CD4-positive, alpha-beta T cell (primary cell): ENCODE data around the gene MAML2. TPM values are rescaled to one million over a fixed set of nuclear protein-coding genes. Genes with fewer than 3 reads are reported as not detected.
A peak's percentile ranks its signal among the peaks of the same experiment; 100 is the strongest.

ENCODE experiments used
- ATAC-seq: fragments of 200-7000 bp; cut with Tn5 transposase; one replicate; pipeline ENCODE4 v1.10.0; 2022; ENCODE audit warnings: mild to moderate bottlenecking; ENCODE audit not compliant: poor library complexity
- CTCF ChIA-PET: fragments of 350-600 bp; sonication (Branson Sonifier 250); formaldehyde crosslinking; loops from one replicate; lab custom pipeline; 2021; ENCODE audit warnings: antibody characterized with exemption, inconsistent platforms; lab: Charles Lee
- POLR2A ChIA-PET: fragments of 350-600 bp; sonication (Branson Sonifier 250); formaldehyde crosslinking; loops from one replicate; lab custom pipeline; 2021; ENCODE audit warnings: antibody characterized with exemption, inconsistent platforms; lab: Charles Lee
- DNase-seq, 14 experiments: peaks; one replicate each; pipeline ENCODE4 v3.0.0-alpha.2; 2013 to 2020; ENCODE audit warnings: mixed read lengths in 2 of 14
- H3K27ac ChIP-seq, 2 donors: one replicate each; pipeline versions ENCODE4 v1.5.1 to v1.7.0; 2013; ENCODE audit warnings: low read length in 2 of 2, low read depth in 1 of 2, mild to moderate bottlenecking in 1 of 2
- H3K27me3 ChIP-seq, 2 experiments: 1 replicate in 1 of 2; 2 replicates in 1 of 2; pipeline versions ENCODE4 v1.6.1 to v1.7.0; 2013; ENCODE audit warnings: low read length in 2 of 2, control low read depth in 1 of 2, mild to moderate bottlenecking in 1 of 2, moderate library complexity in 1 of 2; ENCODE audit not compliant: insufficient read depth in 2 of 2, control insufficient read depth in 1 of 2
- H3K36me3 ChIP-seq: one replicate; pipeline ENCODE4 v1.6.1; 2013; ENCODE audit warnings: low read length, control low read depth; ENCODE audit not compliant: insufficient read depth
- H3K4me1 ChIP-seq: one replicate; pipeline ENCODE4 v1.6.1; 2013; ENCODE audit warnings: low read length, control low read depth; ENCODE audit not compliant: insufficient read depth
- H3K4me3 ChIP-seq: one replicate; pipeline ENCODE4 v1.5.1; 2013; ENCODE audit warnings: mild to moderate bottlenecking, low read length, moderate library complexity
- H3K9me3 ChIP-seq, 2 experiments: 1 replicate in 1 of 2; 2 replicates in 1 of 2; pipeline versions ENCODE4 v1.6.1 to v1.7.0; 2013; ENCODE audit warnings: low read length in 2 of 2, mild to moderate bottlenecking in 2 of 2, control low read depth in 1 of 2, moderate library complexity in 1 of 2; ENCODE audit not compliant: control insufficient read depth in 1 of 2, insufficient read depth in 1 of 2
- H3K27ac Mint-ChIP-seq: one replicate; pipeline ENCODE4 v1.8.0; 2020; ENCODE audit warnings: mixed read lengths
- H3K27me3 Mint-ChIP-seq: one replicate; pipeline ENCODE4 v1.8.0; 2021; ENCODE audit warnings: mixed read lengths
- H3K36me3 Mint-ChIP-seq: one replicate; pipeline ENCODE4 v1.8.0; 2021; ENCODE audit warnings: low read depth, mixed read lengths
- H3K4me1 Mint-ChIP-seq: one replicate; pipeline ENCODE4 v1.8.0; 2021; ENCODE audit warnings: low read depth, mixed read lengths
- H3K4me3 Mint-ChIP-seq: one replicate; pipeline ENCODE4 v1.8.0; 2020; ENCODE audit warnings: mild to moderate bottlenecking, mixed read lengths
- H3K9me3 Mint-ChIP-seq: one replicate; pipeline ENCODE4 v1.8.0; 2020; ENCODE audit warnings: mixed read lengths
- intact Hi-C, 2 experiments: fragments of 100-400 bp; cut with DNase I in 1 of 2; cut with micrococcal nuclease in 1 of 2; formaldehyde crosslinking; loops; one replicate each; pipeline versions ENCODE4 v1.15.1 to v1.9.0; 2023 to 2025; cut with DNase I, micrococcal nuclease
- total RNA-seq, 174 experiments: library from RNA in 2 of 174; stranded (reverse) in 2 of 174; gene quantifications; one replicate each; pipeline ENCODE4 v1.2.3 and lab custom pipeline; 2021 to 2026
- TF ChIP-seq, protein P1 (sequence below): fragments of 200-600 bp; IDR thresholded peaks from one replicate; pipeline ENCODE4 v1.8.0; 2022; ENCODE audit warnings: antibody characterized with exemption, mild to moderate bottlenecking

The MAML2 gene
- total RNA-seq, 2 experiments from 2014 or later: 58.8 to 59.8 TPM

DNA sequence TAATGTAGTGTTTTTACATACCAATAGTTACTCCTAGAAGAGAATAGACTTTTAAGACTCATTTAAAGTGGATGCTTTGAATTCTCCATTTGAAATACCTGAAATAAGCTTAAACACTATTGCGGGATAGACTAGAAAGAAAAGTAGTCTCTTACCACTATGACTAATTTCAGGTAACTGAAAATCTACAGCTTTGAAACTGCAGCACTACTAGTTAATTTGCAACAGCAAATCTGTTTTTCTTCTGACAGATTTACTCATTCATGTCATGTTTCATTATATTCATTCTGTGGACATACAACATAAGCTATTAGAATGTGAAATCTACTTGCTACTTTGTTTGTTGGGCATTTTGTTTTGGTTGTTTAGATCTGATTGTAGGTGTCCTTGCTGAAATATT is 153.6 kb downstream of the MAML2 start:
- ATAC-seq (peak; percentile 25), DNase-seq (no peak)
- Histone ChIP-seq H3K4me1 (peaks cover 23% of the 10 kb centered on the region), H3K27ac (no peak overlapping the region), H3K4me3 (no peak overlapping the region), H3K36me3 (no peaks in the 10 kb centered on the region), H3K9me3 (no peaks in the 10 kb centered on the region), H3K27me3 (no peaks in the 10 kb centered on the region)
- Mint-ChIP-seq H3K4me1 (peaks cover 82% of the 10 kb centered on the region), H3K4me3 (no peak overlapping the region), H3K27ac (peak overlapping the region; percentile 74), H3K27me3 (no peaks in the 10 kb centered on the region), H3K36me3 (peaks cover 39% of the 10 kb centered on the region), H3K9me3 (no peaks in the 10 kb centered on the region)
- ChIA-PET CTCF (interaction anchor here (0.7 to 1.4 kb wide), 2 partner anchors 32 to 153 kb away, joined by 3 to 4 read pairs; no protein-coding TSS in a partner anchor), POLR2A (interaction anchor here (0.9 kb wide), 1 partner anchor 153 kb away, joined by 3 read pairs; the partner anchor contains the start of gene MAML2)
- TF ChIP-seq, protein P1, sequence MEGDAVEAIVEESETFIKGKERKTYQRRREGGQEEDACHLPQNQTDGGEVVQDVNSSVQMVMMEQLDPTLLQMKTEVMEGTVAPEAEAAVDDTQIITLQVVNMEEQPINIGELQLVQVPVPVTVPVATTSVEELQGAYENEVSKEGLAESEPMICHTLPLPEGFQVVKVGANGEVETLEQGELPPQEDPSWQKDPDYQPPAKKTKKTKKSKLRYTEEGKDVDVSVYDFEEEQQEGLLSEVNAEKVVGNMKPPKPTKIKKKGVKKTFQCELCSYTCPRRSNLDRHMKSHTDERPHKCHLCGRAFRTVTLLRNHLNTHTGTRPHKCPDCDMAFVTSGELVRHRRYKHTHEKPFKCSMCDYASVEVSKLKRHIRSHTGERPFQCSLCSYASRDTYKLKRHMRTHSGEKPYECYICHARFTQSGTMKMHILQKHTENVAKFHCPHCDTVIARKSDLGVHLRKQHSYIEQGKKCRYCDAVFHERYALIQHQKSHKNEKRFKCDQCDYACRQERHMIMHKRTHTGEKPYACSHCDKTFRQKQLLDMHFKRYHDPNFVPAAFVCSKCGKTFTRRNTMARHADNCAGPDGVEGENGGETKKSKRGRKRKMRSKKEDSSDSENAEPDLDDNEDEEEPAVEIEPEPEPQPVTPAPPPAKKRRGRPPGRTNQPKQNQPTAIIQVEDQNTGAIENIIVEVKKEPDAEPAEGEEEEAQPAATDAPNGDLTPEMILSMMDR: no peak
- intact Hi-C loops: no loop called here

DNA sequence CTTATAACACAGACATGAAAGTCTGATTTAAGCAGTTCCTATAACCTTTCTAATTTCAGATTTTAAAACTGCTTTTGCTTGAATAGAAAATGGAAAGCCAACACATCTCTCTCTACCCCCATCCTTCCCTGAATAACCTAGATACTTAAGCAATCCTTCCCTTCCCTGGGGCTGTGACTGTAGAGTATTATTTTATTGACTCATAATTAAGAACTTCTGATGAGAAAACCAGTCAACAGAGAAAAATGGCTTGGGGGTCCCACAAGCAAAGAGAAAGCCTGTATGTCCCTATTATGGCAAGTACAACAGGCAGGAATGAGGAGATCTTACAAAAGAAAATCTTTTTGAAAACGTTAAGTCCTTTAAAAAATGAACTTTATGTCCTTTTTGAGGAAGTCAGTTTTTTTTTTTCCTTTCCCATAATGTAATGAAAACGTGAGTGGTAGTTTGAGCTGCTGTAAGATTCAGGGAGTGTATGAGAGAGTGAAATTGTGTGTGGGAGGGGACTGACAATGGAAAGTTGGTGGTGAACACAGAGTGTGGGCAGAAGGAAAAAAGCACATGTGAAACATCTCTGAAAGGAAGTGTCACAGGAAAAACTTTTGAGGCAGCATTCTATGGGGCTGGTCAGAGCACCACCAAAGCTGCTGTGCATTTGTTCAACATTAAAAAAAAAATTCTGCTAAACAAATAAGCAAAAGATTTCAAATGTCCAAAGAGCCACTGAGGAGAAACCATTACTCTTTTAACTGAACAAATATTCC is 154.6 kb downstream of the MAML2 start:
- intact Hi-C loops: no loop called here
- H3K4me3 Mint-ChIP-seq: peak overlapping the region; percentile 49
- peak overlapping the region; percentile 74 for H3K27ac Mint-ChIP-seq
- POLR2A ChIA-PET: no interaction called here
- peaks cover 78% of the 10 kb centered on the region for H3K4me1 Mint-ChIP-seq
- no peaks in the 10 kb centered on the region for H3K36me3 ChIP-seq
- peaks cover 39% of the 10 kb centered on the region for H3K36me3 Mint-ChIP-seq
- H3K4me1 ChIP-seq: peaks cover 16% of the 10 kb centered on the region
- no peaks in the 10 kb centered on the region for H3K9me3 Mint-ChIP-seq
- H3K4me3 ChIP-seq: no peak overlapping the region
- no peak overlapping the region for H3K27ac ChIP-seq
- CTCF ChIA-PET: interaction anchor here (1.4 kb wide), 1 partner anchor 33 kb away, joined by 3 read pairs; no protein-coding TSS in a partner anchor
- H3K27me3 ChIP-seq: no peaks in the 10 kb centered on the region
- H3K9me3 ChIP-seq: no peaks in the 10 kb centered on the region
- ATAC-seq (peak; percentile 52), DNase-seq (peak in 1 of 14 experiments; percentile 34)
- TF ChIP-seq, protein P1: no peak
- H3K27me3 Mint-ChIP-seq: no peaks in the 10 kb centered on the region

DNA sequence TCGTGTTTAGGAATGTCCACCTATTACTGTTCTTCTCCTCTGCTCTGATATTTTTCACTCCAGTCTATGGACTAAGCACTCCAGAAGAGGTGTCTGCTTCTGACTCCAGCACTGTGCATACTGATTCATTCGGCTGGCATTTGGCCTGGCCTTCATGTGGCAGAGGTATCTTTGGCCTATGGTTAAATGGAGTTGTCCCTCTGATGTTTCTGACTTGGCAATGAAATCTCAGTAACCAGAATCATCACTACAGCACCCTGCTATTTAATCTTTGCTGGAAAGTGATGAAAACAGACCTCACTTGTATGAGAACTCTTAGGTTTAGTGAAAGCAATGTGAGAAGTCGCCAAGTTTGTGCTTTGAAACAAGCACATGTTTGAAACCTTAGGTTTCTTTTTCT is 155.2 kb downstream of the MAML2 start:
- Histone ChIP-seq H3K36me3 (no peaks in the 10 kb centered on the region), H3K27ac (no peak overlapping the region), H3K4me1 (peaks cover 13% of the 10 kb centered on the region), H3K27me3 (no peaks in the 10 kb centered on the region), H3K4me3 (no peak overlapping the region), H3K9me3 (no peaks in the 10 kb centered on the region)
- no peaks in the 10 kb centered on the region for H3K9me3 Mint-ChIP-seq
- no peak for ATAC-seq
- H3K36me3 Mint-ChIP-seq: peaks cover 39% of the 10 kb centered on the region
- TF ChIP-seq, protein P1: no peak
- DNase-seq: peak in 1 of 14 experiments; percentile 17
- CTCF ChIA-PET: no interaction called here
- H3K4me3 Mint-ChIP-seq: peak overlapping the region; percentile 3
- H3K4me1 Mint-ChIP-seq: peaks cover 75% of the 10 kb centered on the region
- H3K27ac Mint-ChIP-seq: peak overlapping the region; percentile 74
- no peaks in the 10 kb centered on the region for H3K27me3 Mint-ChIP-seq
- POLR2A ChIA-PET: no interaction called here
- intact Hi-C loops: no loop called here
